HuH-7.5 (cell line): ENCODE data around the gene GPC6.

Experiments used
- DNase-seq: peaks from one replicate; pipeline ENCODE4 v3.0.0; 2011; ENCODE audit warnings: low spot score

Gene GPC6

GRCh38 chr13:93926425-93926824 is 699.8 kb downstream of the GPC6 start:
- no peak for DNase-seq

GRCh38 chr13:93927431-93927830 is 700.8 kb downstream of the GPC6 start:
- DNase-seq = no peak

- no peak for DNase-seq
These were observed 706.3 kb downstream of the GPC6 start for GRCh38 chr13:93932901-93933300.

GRCh38 chr13:93936901-93937300 is 710.3 kb downstream of the GPC6 start:
- DNase-seq = no peak

- no peak for DNase-seq
These were observed 714.8 kb downstream of the GPC6 start for GRCh38 chr13:93941444-93941843.

- no peak for DNase-seq
These were observed 715.4 kb downstream of the GPC6 start for GRCh38 chr13:93942016-93942415.

- no peak for DNase-seq
These were observed 719.0 kb downstream of the GPC6 start for GRCh38 chr13:93945621-93946020.

DNA sequence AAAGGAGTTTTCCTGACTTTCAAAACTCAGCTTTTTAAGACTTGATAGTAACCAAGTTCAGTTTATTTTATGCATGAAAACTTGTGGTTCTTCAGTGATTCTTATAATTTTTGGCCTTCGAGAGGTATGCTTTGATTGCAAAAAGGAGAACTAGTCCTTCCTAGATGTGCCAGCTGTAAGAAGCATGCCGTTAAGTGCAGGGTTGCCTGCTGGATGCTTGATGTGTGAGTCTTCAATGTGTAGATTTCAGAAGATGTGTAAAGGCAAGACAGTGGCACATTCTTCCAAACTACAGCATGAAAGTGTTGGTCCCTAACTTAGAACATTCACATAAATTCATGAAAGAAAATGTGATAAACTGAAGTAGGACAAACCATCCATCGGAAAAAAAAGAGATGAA is 720.4 kb downstream of the GPC6 start:
- DNase-seq = no peak

DNA sequence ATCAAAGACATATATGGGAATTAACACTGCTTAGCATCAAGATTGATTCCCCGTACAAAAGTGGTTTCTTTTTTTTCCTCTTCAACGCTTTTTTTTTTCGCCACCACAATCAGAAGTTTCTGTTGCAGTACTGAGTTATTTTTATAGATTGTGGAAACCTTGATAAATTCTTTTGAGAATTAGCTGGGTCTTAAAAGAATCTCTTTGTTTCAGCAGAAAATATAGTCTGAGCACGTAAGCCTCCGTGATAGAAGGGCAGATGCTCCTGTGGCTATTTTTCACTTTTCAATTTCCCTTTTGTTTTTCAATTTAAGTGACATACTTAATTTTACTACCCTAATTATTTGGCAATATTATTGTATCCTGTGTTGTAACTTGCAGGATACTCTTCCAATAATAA is 721.0 kb downstream of the GPC6 start:
- DNase-seq = no peak

DNA sequence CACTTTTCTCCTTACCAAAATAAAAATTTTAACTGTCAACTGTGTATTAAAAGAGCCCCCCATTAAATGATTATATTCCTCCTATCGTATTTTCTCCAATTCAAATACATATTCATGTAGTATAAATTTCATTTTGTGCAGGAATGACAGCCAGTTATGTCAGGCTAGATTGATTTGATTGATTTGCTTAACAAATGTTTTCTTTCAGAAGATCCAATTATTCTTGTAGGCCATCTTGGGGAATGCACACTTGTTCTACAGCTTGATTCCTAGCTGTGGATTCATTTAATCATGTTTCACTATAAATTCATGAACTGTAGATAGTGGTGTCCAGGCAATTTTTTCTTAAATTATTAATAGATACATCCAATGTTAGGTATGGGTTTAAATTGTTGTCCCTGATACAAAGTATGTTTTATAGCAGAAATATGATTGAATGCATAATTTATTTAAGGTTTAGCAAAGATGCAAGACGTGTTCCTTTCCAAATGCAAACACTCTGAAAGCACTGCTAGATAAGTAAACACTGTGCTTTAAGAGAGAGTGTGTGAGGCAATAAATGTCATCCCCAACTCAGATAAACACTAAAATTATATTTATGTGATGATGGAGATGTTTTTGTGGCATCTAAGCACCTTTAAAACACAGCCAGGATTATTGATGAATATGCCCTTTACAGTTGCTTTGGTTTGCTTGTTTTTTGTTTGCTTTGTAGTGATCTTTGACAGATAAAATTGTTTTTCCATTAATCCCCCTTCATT is 721.7 kb downstream of the GPC6 start:
- DNase-seq = no peak

- DNase-seq = no peak
These were observed 724.5 kb downstream of the GPC6 start for GRCh38 chr13:93951108-93951507.

DNA sequence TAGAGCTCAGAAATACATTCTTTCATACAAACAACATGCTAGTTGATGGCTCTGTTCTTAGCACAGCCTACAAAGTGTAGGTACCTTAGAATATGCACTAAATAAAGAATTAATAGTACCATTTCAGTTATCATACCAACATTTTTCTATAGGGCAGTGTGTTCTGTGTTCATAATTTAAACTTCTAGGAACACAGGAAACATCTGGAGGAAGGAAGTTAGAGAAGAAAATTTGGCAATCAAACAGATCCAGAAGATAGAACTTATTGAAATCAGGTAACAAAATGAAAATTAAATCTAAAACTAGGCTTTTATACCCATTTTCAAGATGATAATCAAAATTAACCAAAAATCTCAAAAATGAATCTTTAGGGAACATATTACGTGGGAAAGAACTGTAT is 725.3 kb downstream of the GPC6 start:
- DNase-seq = no peak

- DNase-seq = no peak
These were observed 727.2 kb downstream of the GPC6 start for GRCh38 chr13:93953841-93954240.

DNA sequence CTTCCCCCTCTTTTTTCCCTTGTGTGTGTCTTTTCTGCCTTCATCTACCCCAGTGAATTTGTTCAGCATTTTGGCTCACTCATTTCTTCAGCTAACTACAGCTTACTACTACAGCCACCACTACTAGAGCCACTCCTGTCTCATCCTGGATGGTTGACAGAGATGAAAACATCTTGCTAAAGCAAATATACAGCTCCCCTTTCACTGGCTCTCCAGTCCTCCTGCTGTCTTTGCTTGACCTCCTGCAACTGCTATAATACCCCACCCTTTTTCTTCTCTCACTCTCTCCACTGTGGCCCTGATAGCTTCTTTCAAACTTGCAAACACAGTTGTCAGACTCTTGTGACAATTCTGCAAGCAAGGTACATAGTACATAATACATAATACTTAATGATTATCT is 729.3 kb downstream of the GPC6 start:
- peak; percentile 7 for DNase-seq

DNA sequence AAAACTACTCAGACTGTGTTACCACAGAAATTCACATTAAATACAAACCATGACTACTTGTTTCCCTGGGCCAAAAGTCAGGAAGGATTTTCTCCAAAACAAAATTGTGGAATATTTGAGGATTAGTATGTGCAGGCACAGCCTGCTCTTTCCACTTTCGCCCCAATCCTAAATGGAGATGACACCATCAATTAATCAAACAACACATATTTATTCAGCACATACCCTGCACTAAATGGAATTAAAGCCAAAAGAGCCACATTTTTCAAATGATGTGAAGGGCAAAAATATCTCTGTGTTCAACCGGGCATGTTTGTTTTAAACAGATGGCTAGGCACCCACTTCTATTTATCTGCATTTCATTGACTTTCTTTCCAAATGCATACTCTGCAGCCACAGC is 729.8 kb downstream of the GPC6 start:
- no peak for DNase-seq

DNA sequence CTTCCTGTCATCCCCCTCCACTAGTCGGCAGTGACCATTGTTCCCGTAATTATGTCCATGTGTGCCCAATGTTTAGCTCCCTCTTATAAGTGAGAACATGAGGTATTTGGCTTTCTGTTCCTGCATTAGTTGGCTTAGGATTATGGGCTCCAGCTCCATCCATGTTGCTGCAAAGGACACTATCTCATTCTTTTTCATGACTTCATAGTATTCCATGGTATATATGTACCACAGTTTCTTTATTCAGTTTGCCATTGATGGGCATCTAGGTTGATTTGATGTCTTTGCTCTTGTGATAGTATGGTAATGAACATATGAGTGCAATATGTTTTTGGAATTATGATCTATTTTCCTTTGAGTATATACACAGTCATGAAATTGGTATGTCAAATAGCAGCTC is 730.8 kb downstream of the GPC6 start:
- DNase-seq = no peak

DNA sequence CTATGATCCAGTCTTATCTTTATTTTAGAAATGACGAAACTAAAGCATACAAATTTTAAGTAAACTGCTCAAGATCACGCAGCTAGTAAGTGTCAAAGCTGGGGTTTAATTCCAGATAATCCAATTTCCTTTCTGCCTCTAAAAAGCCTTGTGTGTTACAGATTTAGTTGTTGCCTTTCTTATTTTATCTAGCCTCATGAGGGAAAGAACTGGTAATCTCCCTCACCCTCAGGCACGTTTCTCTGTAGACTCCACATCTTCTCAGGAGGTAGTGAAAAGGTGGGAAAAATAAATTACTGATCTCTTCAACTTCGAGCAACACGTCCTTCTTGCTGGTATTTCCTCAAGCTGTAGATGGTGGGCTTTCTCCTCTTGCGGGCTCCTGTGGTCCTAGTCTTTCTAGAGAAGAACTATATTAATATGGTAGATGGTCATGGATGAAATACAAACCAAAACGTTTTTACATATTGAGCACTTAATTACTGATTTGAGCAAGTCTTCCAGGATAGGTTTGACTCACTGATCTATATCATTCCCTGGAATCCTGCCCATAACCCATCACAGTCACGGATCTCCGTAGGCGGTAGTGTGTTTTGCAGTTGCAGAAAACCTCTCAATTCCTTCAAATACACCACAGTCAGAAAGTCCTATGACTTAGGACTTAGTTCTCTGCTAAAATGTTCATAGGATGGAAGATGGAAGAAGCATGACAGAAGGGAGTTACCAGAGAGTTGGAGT is 733.4 kb downstream of the GPC6 start:
- no peak for DNase-seq

GRCh38 chr13:93963266-93964145 is 736.9 kb downstream of the GPC6 start:
- DNase-seq = no peak

DNA sequence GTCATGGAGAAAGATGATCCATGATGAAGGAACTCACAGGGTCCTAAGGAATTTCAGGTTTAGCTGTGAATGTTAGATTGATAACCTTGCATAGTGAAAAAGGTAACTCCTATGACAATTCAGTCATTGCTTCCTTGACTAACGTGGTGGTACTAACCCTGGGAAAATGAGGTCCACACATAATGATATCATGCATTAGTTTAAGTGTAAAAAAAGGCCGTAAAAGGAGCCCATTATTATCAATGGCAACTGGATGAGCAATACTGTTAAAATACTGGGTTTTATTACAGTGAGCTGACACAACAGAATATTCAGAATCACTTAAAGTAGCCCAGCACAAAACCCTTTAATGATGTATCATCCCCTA is 737.5 kb downstream of the GPC6 start:
- DNase-seq = no peak

- no peak for DNase-seq
These were observed 739.0 kb downstream of the GPC6 start for GRCh38 chr13:93965587-93965986.

GRCh38 chr13:93966267-93966936 is 739.8 kb downstream of the GPC6 start:
- DNase-seq = no peak

DNA sequence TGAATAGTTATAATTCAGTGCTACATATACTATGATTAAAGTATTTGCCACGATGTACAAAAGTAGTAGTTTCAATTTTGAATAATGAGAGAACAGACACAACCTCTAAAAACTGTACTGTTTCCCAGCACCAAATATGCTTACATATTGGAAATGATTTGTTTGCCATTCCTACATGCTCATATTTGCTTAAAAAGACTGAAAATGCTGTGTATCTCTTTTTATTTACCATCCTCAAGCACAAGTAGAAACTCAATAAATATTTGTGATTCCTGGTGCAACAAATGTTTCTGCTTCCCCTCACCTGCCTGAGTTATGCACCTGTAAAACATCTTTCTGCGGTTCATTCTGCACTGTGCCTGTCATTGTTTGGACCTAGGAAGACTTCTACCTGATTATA is 740.7 kb downstream of the GPC6 start:
- no peak for DNase-seq
